CD14-positive monocyte (primary cell): ENCODE data around the gene SHISA6. TPM values are rescaled to one million over a fixed set of nuclear protein-coding genes. Genes with fewer than 3 reads are reported as not detected.

Experiments used
- DNase-seq, 3 donors: peaks; one replicate each; pipeline ENCODE4 v3.0.0-alpha.2; 2011 to 2022
- H2AFZ ChIP-seq: 2 replicates; pipeline ENCODE4 v1.6.0; 2012; ENCODE audit warnings: mild to moderate bottlenecking, low read depth, low read length, inconsistent platforms; ENCODE audit not compliant: insufficient read depth, poor library complexity, severe bottlenecking
- H3K27ac ChIP-seq, 2 donors: 1 replicate in 1 of 2; 2 replicates in 1 of 2; pipeline ENCODE4 v1.5.1; 2012 to 2013; ENCODE audit warnings: low read length in 2 of 2, control low read depth in 1 of 2, inconsistent platforms in 1 of 2, low read depth in 1 of 2, mild to moderate bottlenecking in 1 of 2
- H3K27me3 ChIP-seq, 2 donors: one replicate each; pipeline versions ENCODE4 v1.6.0 to v1.6.1; 2011 to 2013; ENCODE audit warnings: low read length in 2 of 2; ENCODE audit not compliant: control insufficient read depth in 2 of 2, insufficient read depth in 2 of 2
- H3K36me3 ChIP-seq, 2 donors: replicated peaks in 1 of 2; 1 replicate in 1 of 2; 2 replicates in 1 of 2; pipeline versions ENCODE4 v1.5.1 to v1.6.1; 2012 to 2013; ENCODE audit warnings: low read length in 2 of 2, control low read depth in 1 of 2, inconsistent platforms in 1 of 2, mild to moderate bottlenecking in 1 of 2; ENCODE audit not compliant: insufficient read depth in 2 of 2, control insufficient read depth in 1 of 2
- H3K4me1 ChIP-seq, 2 donors: 1 replicate in 1 of 2; 2 replicates in 1 of 2; pipeline versions ENCODE4 v1.5.1 to v1.6.1; 2012 to 2013; ENCODE audit warnings: low read length in 2 of 2, control low read depth in 1 of 2, inconsistent platforms in 1 of 2, mild to moderate bottlenecking in 1 of 2, moderate library complexity in 1 of 2; ENCODE audit not compliant: insufficient read depth in 2 of 2, control insufficient read depth in 1 of 2
- H3K4me2 ChIP-seq: replicated peaks from 2 replicates; pipeline ENCODE3; 2012; ENCODE audit warnings: low read length, moderate library complexity, mild to moderate bottlenecking; ENCODE audit not compliant: poor library complexity, severe bottlenecking; ENCODE audit errors: extremely low read depth
- H3K4me3 ChIP-seq, 3 experiments: fragments of 200-600 bp in 1 of 3; sonication (generic) in 1 of 3; replicated peaks in 1 of 3; 1 replicate in 2 of 3; 2 replicates in 1 of 3; pipeline ENCODE4 v1.5.1; 2011 to 2013; ENCODE audit warnings: low read length in 3 of 3, mild to moderate bottlenecking in 3 of 3, control low read depth in 2 of 3, low read depth in 2 of 3, inconsistent platforms in 1 of 3, moderate library complexity in 1 of 3
- H3K79me2 ChIP-seq: 2 replicates; pipeline ENCODE4 v1.6.0; 2012; ENCODE audit warnings: mild to moderate bottlenecking, control low read depth, inconsistent platforms, low read length, moderate library complexity; ENCODE audit not compliant: insufficient read depth
- H3K9ac ChIP-seq: 2 replicates; pipeline ENCODE4 v1.6.0; 2017; ENCODE audit warnings: low read length, mild to moderate bottlenecking; ENCODE audit not compliant: insufficient read depth, poor library complexity, severe bottlenecking
- H3K9me3 ChIP-seq, 2 donors: replicated peaks in 1 of 2; 1 replicate in 1 of 2; 2 replicates in 1 of 2; pipeline versions ENCODE4 v1.5.1 to v1.6.1; 2012 to 2013; ENCODE audit warnings: low read length in 2 of 2, control low read depth in 1 of 2; ENCODE audit not compliant: control insufficient read depth in 1 of 2, insufficient read depth in 1 of 2
- H4K20me1 ChIP-seq: 2 replicates; pipeline ENCODE4 v1.6.0; 2012; ENCODE audit warnings: mild to moderate bottlenecking, low read length, control low read depth, moderate library complexity; ENCODE audit not compliant: insufficient read depth
- H3K27ac Mint-ChIP-seq, 7 donors: one replicate each; pipeline ENCODE4 v1.8.0; 2020; ENCODE audit warnings: mild to moderate bottlenecking in 7 of 7, mixed read lengths in 7 of 7, moderate library complexity in 6 of 7, inconsistent platforms in 2 of 7
- H3K27me3 Mint-ChIP-seq, 3 donors: one replicate each; pipeline ENCODE4 v1.8.0; 2021 to 2022; ENCODE audit warnings: low read depth in 3 of 3, mild to moderate bottlenecking in 3 of 3, mixed read lengths in 3 of 3, moderate library complexity in 3 of 3, inconsistent platforms in 1 of 3
- H3K36me3 Mint-ChIP-seq, 2 donors: one replicate each; pipeline ENCODE4 v1.8.0; 2020; ENCODE audit warnings: mixed read lengths in 2 of 2, inconsistent platforms in 1 of 2, mild to moderate bottlenecking in 1 of 2
- H3K4me1 Mint-ChIP-seq: one replicate; pipeline ENCODE4 v1.8.0; 2020; ENCODE audit warnings: mild to moderate bottlenecking, mixed read lengths
- H3K4me3 Mint-ChIP-seq, 2 donors: one replicate each; pipeline ENCODE4 v1.8.0; 2020; ENCODE audit warnings: mild to moderate bottlenecking in 2 of 2, mixed read lengths in 2 of 2, moderate library complexity in 1 of 2
- H3K9me3 Mint-ChIP-seq, 7 donors: one replicate each; pipeline ENCODE4 v1.8.0; 2020 to 2022; ENCODE audit warnings: mixed read lengths in 7 of 7, mild to moderate bottlenecking in 6 of 7, moderate library complexity in 6 of 7, inconsistent platforms in 2 of 7
- WGBS: methylation state at CpG from one replicate; pipeline ENCODE4 v1.1.5; 2013; ENCODE audit warnings: missing lambda C conversion rate; ENCODE audit not compliant: insufficient coverage; 5-methylcytosine and 5-hydroxymethylcytosine counted together
- intact Hi-C, 2 donors: fragments of 100-400 bp; cut with micrococcal nuclease; formaldehyde crosslinking; loops; one replicate each; pipeline versions ENCODE4 v1.15.0 to v1.15.1; 2023
- polyA plus RNA-seq, 3 donors: library from polyadenylated mRNA; depleted of rRNA in 1 of 3; unstranded in 2 of 3; stranded (reverse) in 1 of 3; fragments of 300-500 nt in 2 of 3; fragments of >200 nt in 1 of 3; fragmentation: Illumina TruSeq in 2 of 3; gene quantifications; 1 replicate in 2 of 3; 2 replicates in 1 of 3; pipeline ENCODE4 v1.2.3, GENCODE V29; 2012 to 2021
- TF ChIP-seq, protein P1 (sequence below): fragments of 200-600 bp; IDR thresholded peaks from one replicate; pipeline ENCODE4 v1.8.0; 2022; ENCODE audit warnings: antibody characterized with exemption, mild to moderate bottlenecking

Gene SHISA6
- polyA plus RNA-seq, 3 donors: not detected

DNA sequence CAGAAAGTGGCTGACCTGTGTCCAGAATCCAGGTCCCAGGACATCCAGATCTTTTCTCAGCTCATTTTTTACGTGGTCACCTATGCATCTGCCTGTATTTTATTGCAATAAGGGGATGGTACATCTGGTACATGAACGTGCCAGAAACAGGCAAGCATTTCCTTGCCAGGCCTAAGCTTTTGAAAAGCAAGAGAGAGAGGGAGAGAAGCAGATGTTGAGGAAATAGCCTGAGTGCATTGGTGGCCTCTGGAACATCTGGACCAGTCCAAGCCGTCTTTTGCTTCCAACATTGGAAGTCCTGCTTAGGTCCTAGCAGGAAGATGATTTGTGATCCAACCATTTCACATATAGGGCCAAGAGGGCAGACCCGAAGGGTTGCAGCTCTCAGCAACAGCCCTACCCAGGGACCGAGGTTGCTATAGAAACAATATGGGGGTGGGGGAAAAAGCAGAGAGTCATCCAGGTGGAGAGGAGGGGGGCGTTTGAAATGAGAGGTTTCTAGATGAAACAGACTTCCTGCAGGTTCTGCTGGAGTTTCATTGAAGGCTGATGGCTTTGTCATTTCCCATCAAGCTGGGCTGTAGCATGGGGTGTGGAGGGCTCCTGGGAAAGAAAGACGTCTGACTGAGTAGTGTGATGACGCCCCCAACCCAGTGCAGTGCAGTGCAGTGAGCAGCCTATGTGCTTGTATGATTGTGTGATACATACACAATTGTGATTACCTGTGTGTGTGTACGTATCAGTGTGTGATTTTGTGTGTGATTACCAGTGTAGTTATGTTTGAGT is 61.6 kb downstream of the SHISA6 start:
- Histone ChIP-seq H4K20me1 (no peaks in the 10 kb centered on the region), H3K4me2 (no peak overlapping the region), H2AFZ (no peak overlapping the region), H3K36me3 (no peaks in the 10 kb centered on the region), H3K9ac (no peak overlapping the region), H3K4me1 (no peaks in the 10 kb centered on the region), H3K79me2 (no peaks in the 10 kb centered on the region), H3K27me3 (no peaks in the 10 kb centered on the region), H3K27ac (no peak overlapping the region), H3K9me3 (peaks cover 9 to 31% of the 10 kb centered on the region in 2 donors), H3K4me3 (no peak overlapping the region)
- intact Hi-C loops: no loop called here
- H3K27me3 Mint-ChIP-seq: peaks cover 0 to 1% (median 0%) of the 10 kb centered on the region in 3 donors
- peaks cover 3 to 15% (median 12%) of the 10 kb centered on the region in 7 donors for H3K9me3 Mint-ChIP-seq
- H3K4me3 Mint-ChIP-seq: no peak overlapping the region
- no peaks in the 10 kb centered on the region for H3K4me1 Mint-ChIP-seq
- 77% methylated on average over 6 of the region's 9 CpGs for WGBS
- no peak overlapping the region for H3K27ac Mint-ChIP-seq
- TF ChIP-seq, protein P1, sequence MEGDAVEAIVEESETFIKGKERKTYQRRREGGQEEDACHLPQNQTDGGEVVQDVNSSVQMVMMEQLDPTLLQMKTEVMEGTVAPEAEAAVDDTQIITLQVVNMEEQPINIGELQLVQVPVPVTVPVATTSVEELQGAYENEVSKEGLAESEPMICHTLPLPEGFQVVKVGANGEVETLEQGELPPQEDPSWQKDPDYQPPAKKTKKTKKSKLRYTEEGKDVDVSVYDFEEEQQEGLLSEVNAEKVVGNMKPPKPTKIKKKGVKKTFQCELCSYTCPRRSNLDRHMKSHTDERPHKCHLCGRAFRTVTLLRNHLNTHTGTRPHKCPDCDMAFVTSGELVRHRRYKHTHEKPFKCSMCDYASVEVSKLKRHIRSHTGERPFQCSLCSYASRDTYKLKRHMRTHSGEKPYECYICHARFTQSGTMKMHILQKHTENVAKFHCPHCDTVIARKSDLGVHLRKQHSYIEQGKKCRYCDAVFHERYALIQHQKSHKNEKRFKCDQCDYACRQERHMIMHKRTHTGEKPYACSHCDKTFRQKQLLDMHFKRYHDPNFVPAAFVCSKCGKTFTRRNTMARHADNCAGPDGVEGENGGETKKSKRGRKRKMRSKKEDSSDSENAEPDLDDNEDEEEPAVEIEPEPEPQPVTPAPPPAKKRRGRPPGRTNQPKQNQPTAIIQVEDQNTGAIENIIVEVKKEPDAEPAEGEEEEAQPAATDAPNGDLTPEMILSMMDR: no peak
- no peaks in the 10 kb centered on the region for H3K36me3 Mint-ChIP-seq
- no peak for DNase-seq

DNA sequence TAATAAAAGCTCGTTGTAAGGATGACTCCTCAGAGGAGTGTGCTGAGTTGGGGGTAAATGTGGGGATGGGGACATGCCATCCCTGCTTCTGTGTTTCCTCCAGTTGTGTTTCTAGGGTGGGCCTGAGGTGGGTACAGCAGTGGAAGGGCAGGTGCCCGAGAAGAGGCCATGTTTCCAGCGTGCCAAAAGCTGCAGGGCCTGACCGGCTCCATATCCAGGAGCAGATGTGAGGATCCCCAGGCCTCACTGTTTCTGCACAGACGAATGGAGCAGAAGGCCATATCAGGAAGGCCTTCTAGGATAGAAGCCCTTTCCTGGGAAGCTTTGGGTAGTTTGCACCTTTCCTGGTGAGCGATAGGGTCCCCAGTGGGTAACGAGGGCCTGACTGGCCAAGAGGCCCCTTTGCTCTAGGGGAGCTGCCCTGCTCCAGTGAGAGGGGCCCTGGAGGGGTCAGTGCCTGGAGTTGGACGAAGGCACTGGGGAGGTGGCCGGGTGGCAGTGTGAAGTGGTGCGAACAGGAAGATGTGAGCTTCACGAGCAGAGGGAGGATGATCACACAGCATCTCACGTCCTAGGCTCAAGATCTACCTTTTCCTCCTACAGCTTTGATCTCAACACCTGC is 62.9 kb downstream of the SHISA6 start:
- TF ChIP-seq, protein P1: no peak
- Histone ChIP-seq H3K4me3 (no peak overlapping the region), H3K27ac (no peak overlapping the region), H3K79me2 (no peaks in the 10 kb centered on the region), H3K9ac (no peak overlapping the region), H3K4me2 (no peak overlapping the region), H3K36me3 (no peaks in the 10 kb centered on the region), H3K4me1 (no peaks in the 10 kb centered on the region), H3K9me3 (peaks cover 9 to 35% of the 10 kb centered on the region in 2 donors), H2AFZ (no peak overlapping the region), H4K20me1 (no peaks in the 10 kb centered on the region), H3K27me3 (no peaks in the 10 kb centered on the region)
- H3K4me1 Mint-ChIP-seq: no peaks in the 10 kb centered on the region
- intact Hi-C loops: no loop called here
- H3K36me3 Mint-ChIP-seq: no peaks in the 10 kb centered on the region
- DNase-seq: no peak
- H3K27ac Mint-ChIP-seq: no peak overlapping the region
- no peak overlapping the region for H3K4me3 Mint-ChIP-seq
- peaks cover 0 to 1% (median 0%) of the 10 kb centered on the region in 3 donors for H3K27me3 Mint-ChIP-seq
- H3K9me3 Mint-ChIP-seq: peaks cover 3 to 18% (median 11%) of the 10 kb centered on the region in 7 donors
- 97% methylated on average over 7 of the region's 12 CpGs for WGBS
